ENCODE data around the gene CEP57L1. TPM values are rescaled to one million over a fixed set of nuclear protein-coding genes. Genes with fewer than 3 reads are reported as not detected.
"Not testable (repeated sequence)": the region's sequence is repeated elsewhere in the genome, so short reads cannot be mapped to it uniquely, and the experiment has no call there.

CEP57L1 gene
- total and polyA plus RNA-seq, 2 experiments from 2014 or later = 20.6 to 25.6 TPM

- no peak for DNase-seq
- Histone ChIP-seq H3K4me3 (no peak overlapping the region), H3K9ac (no peak overlapping the region), H3K27me3 (replicated peaks; ENCODE audit: insufficient read depth) (peaks cover 11% of the 10 kb centered on the region; the same call in 1 of the 2 replicates), H3K79me2 (ENCODE audit: insufficient read depth) (no peaks in the 10 kb centered on the region), H3K9me2 (ENCODE audit: insufficient read depth) (no peaks in the 10 kb centered on the region), H2AFZ (no peak overlapping the region), H3K36me3 (ENCODE audit: low read depth) (no peaks in the 10 kb centered on the region), H3K4me1 (ENCODE audit: insufficient read depth) (no peaks in the 10 kb centered on the region; the same call in 1 of the 2 replicates), H3K27ac (no peak overlapping the region), H3F3A (ENCODE audit: insufficient read depth) (no peaks in the 10 kb centered on the region), H3K9me3 (ENCODE audit: low read depth) (no peaks in the 10 kb centered on the region), H3K4me2 (ENCODE audit: unreplicated experiment) (no peak overlapping the region), H4K20me1 (ENCODE audit: insufficient read depth) (no peaks in the 10 kb centered on the region)
- TF ChIP-seq EZH2 (IDR thresholded peaks at IDR 0.05; ENCODE audit: insufficient read depth, poor library complexity, severe bottlenecking) (no peak), EZH2phosphoT487 (IDR thresholded peaks at IDR 0.05; ENCODE audit: insufficient read depth, low read depth) (no peak)
- WGBS, 2 experiments (ENCODE audit: low coverage in 1 of 2, low lambda C conversion rate in 2 of 2, missing lambda C conversion rate in 2 of 2) = 56 to 63% methylated on average over 3 of the region's 3 CpGs
- in situ Hi-C loops (cut with MboI) = loop anchor here (10.0 kb wide), 1 partner anchor 200 kb away; the partner anchor contains the start of gene CD164
Observed at GRCh38 chr6:109184638-109185037, 89.3 kb downstream of the CEP57L1 start.

GRCh38 chr6:109186012-109186411 lies 90.7 kb downstream of the CEP57L1 start:
- 48 to 54% methylated on average over 3 of the region's 3 CpGs for WGBS, 2 experiments (ENCODE audit: low coverage in 1 of 2, low lambda C conversion rate in 2 of 2, missing lambda C conversion rate in 2 of 2)
- H2AFZ ChIP-seq = no peak overlapping the region
- in situ Hi-C loops (cut with MboI) = loop anchor here (10.0 kb wide), 1 partner anchor 199 kb away; the partner anchor contains the start of gene CD164

DNA sequence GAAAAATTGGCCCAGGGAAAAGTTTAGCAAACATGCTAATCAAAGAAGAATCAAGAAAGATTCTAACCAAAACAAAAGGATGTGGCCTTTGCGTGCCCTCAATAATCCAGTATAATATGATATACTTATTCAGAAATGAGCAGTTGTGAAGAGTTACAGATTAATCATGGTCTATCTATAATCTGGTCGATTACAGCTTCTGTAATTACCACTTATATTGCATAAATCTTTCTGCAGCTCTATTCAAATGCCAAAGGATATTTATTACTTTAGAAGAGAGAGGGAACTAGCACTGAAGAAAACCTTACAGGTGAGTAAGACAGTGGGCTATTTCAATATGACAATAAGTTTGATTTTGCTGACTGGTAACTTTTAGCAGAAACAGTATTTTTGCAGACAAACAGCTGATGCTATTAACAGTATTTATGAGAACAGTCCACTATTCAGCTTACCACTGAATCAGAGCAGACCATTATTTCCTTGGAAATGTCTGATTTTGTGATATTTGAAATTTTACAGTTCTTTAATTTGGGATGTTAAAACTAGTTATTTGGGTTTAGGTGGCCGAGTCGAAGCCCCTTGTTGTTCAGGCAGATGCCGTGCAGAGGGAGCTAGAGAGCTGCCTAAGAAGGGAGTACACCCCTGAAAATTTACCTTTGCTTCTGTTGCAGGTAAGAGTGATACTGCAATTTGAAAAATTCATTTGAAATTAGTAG lies 92.2 kb downstream of the CEP57L1 start:
- in situ Hi-C loops (cut with MboI) = loop anchor here (10.0 kb wide), 1 partner anchor 197 kb away; the partner anchor contains the start of gene CD164
- no peak overlapping the region for H3K4me2 ChIP-seq (ENCODE audit: unreplicated experiment)

More at GRCh38 chr6:109186012-109186411, 90.7 kb downstream of the CEP57L1 start:
- no peak overlapping the region for H3K9ac ChIP-seq
- H4K20me1 ChIP-seq (ENCODE audit: insufficient read depth) = no peaks in the 10 kb centered on the region
- H3K36me3 ChIP-seq (ENCODE audit: low read depth) = no peaks in the 10 kb centered on the region
- H3K4me2 ChIP-seq (ENCODE audit: unreplicated experiment) = no peak overlapping the region
- no peak overlapping the region for H3K27ac ChIP-seq
- peaks cover 11% of the 10 kb centered on the region; the same call in 1 of the 2 replicates for H3K27me3 ChIP-seq (replicated peaks; ENCODE audit: insufficient read depth)
- H3K4me3 ChIP-seq = no peak overlapping the region
- no peaks in the 10 kb centered on the region; the same call in 1 of the 2 replicates for H3K4me1 ChIP-seq (ENCODE audit: insufficient read depth)
- H3K9me2 ChIP-seq (ENCODE audit: insufficient read depth) = no peaks in the 10 kb centered on the region
- no peaks in the 10 kb centered on the region for H3K9me3 ChIP-seq (ENCODE audit: low read depth)
- H3K79me2 ChIP-seq (ENCODE audit: insufficient read depth) = no peaks in the 10 kb centered on the region
- no peak for DNase-seq
- H3F3A ChIP-seq (ENCODE audit: insufficient read depth) = no peaks in the 10 kb centered on the region
- no peak for TF ChIP-seq EZH2phosphoT487 (IDR thresholded peaks at IDR 0.05; ENCODE audit: insufficient read depth, low read depth)
- no peak for TF ChIP-seq EZH2 (IDR thresholded peaks at IDR 0.05; ENCODE audit: insufficient read depth, poor library complexity, severe bottlenecking)

GRCh38 chr6:109188115-109188411 lies 92.8 kb downstream of the CEP57L1 start:
- Histone ChIP-seq H3K79me2 (ENCODE audit: insufficient read depth) (no peaks in the 10 kb centered on the region), H3K4me1 (ENCODE audit: insufficient read depth) (no peaks in the 10 kb centered on the region), H3K4me3 (no peak overlapping the region), H3K36me3 (ENCODE audit: low read depth) (no peaks in the 10 kb centered on the region), H3F3A (ENCODE audit: insufficient read depth) (no peaks in the 10 kb centered on the region), H2AFZ (no peak overlapping the region), H3K4me2 (ENCODE audit: unreplicated experiment) (no peak overlapping the region), H3K9me2 (ENCODE audit: insufficient read depth) (no peaks in the 10 kb centered on the region), H4K20me1 (ENCODE audit: insufficient read depth) (no peaks in the 10 kb centered on the region), H3K9ac (no peak overlapping the region), H3K9me3 (ENCODE audit: low read depth) (no peaks in the 10 kb centered on the region), H3K27me3 (replicated peaks; ENCODE audit: insufficient read depth) (0 out of 2 replicates have a peak, but pooled peaks cover 11% of the 10 kb centered on the region), H3K27ac (no peak overlapping the region)
- in situ Hi-C loops (cut with MboI) = loop anchor here (10.0 kb wide), 1 partner anchor 197 kb away; the partner anchor contains the start of gene CD164
- TF ChIP-seq EZH2phosphoT487 (IDR thresholded peaks at IDR 0.05; ENCODE audit: insufficient read depth, low read depth) (no peak), EZH2 (IDR thresholded peaks at IDR 0.05; ENCODE audit: insufficient read depth, poor library complexity, severe bottlenecking) (no peak)
- no peak for DNase-seq
- 17 to 22% methylated on average over 5 of the region's 5 CpGs for WGBS, 2 experiments (ENCODE audit: low coverage in 1 of 2, low lambda C conversion rate in 2 of 2, missing lambda C conversion rate in 2 of 2)

More for the DNA sequence above, 92.2 kb downstream of the CEP57L1 start:
- H2AFZ ChIP-seq = no peak overlapping the region
- TF ChIP-seq EZH2phosphoT487 (IDR thresholded peaks at IDR 0.05; ENCODE audit: insufficient read depth, low read depth) (no peak), EZH2 (IDR thresholded peaks at IDR 0.05; ENCODE audit: insufficient read depth, poor library complexity, severe bottlenecking) (no peak)
- H3K9me3 ChIP-seq (ENCODE audit: low read depth) = no peaks in the 10 kb centered on the region
- no peak overlapping the region for H3K9ac ChIP-seq
- H3K9me2 ChIP-seq (ENCODE audit: insufficient read depth) = no peaks in the 10 kb centered on the region
- no peak overlapping the region for H3K27ac ChIP-seq
- peaks cover 11% of the 10 kb centered on the region; the same call in 1 of the 2 replicates for H3K27me3 ChIP-seq (replicated peaks; ENCODE audit: insufficient read depth)
- no peaks in the 10 kb centered on the region for H3F3A ChIP-seq (ENCODE audit: insufficient read depth)
- H3K36me3 ChIP-seq (ENCODE audit: low read depth) = no peaks in the 10 kb centered on the region
- DNase-seq = peak; percentile 62
- H3K79me2 ChIP-seq (ENCODE audit: insufficient read depth) = no peaks in the 10 kb centered on the region
- H3K4me3 ChIP-seq = no peak overlapping the region
- no peaks in the 10 kb centered on the region; the same call in 1 of the 2 replicates for H3K4me1 ChIP-seq (ENCODE audit: insufficient read depth)
- 2 to 7% methylated on average over 5 of the region's 5 CpGs for WGBS, 2 experiments (ENCODE audit: low coverage in 1 of 2, low lambda C conversion rate in 2 of 2, missing lambda C conversion rate in 2 of 2)
- H4K20me1 ChIP-seq (ENCODE audit: insufficient read depth) = no peaks in the 10 kb centered on the region

DNA sequence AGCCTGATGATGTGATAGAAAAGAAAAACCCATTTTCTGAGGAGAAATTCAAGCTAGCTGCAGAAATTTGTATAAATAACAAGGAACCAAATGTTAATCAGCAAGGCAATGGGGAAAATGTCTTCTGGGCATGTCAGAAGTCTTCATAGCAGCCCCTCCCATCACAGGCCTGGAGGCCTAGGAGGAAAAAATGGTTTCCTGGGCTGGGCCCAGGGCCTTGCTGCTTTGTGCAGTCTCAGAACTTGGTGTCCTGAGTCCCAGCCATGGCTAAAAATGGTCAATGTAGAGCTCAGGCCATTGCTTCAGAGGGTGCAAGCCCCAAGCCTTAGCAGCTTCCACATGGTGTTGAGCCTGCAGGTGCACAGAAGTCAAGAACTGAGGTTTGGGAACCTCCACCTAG lies 96.1 kb downstream of the CEP57L1 start:
- H3K27me3 ChIP-seq (replicated peaks; ENCODE audit: insufficient read depth); H3K9ac ChIP-seq; H4K20me1 ChIP-seq (ENCODE audit: insufficient read depth); H3K79me2 ChIP-seq (ENCODE audit: insufficient read depth); H3K27ac ChIP-seq; H3K4me1 ChIP-seq (ENCODE audit: insufficient read depth); DNase-seq; H2AFZ ChIP-seq; H3K9me2 ChIP-seq (ENCODE audit: insufficient read depth); in situ Hi-C loops (cut with MboI); H3K4me2 ChIP-seq (ENCODE audit: unreplicated experiment); H3K36me3 ChIP-seq (ENCODE audit: low read depth); H3K4me3 ChIP-seq; H3F3A ChIP-seq (ENCODE audit: insufficient read depth); H3K9me3 ChIP-seq (ENCODE audit: low read depth): not testable (repeated sequence)
